Measurements from ENCODE around the gene CCDC88C.

GRCh38 chr14:91380123-91380522, 37.5 kb downstream of the CCDC88C start:
- TF ChIP-seq CTCF (IDR thresholded peaks at IDR 0.05; ENCODE audit: low read length): no peak
- TF ChIP-seq EZH2 (IDR thresholded peaks at IDR 0.05; ENCODE audit: borderline replicate concordance, low read length): no peak
